Measurements from ENCODE around the gene REPS2. TPM values are rescaled to one million over a fixed set of nuclear protein-coding genes. Genes with fewer than 3 reads are reported as not detected.

Gene REPS2
- total RNA-seq (under 1 TPM; 0.11 to 0.49 TPM), polyA plus RNA-seq (0.02 TPM)

GRCh38 chrX:16946361-16946964 is at the start of gene REPS2:
TSS of gene REPS2 (plus strand) at chrX:16946658. CDS start at chrX:16946862, 204 bp downstream.
- H3K36me3 Mint-ChIP-seq = peaks cover 0 to 2% (median 0%) of the 10 kb centered on the region in 3 donors
- ChIA-PET POLR2A (interaction anchor here (0.6 to 0.7 kb wide), 3 partner anchors 20 to 302 kb away, joined by 3 to 6 read pairs (median 4); no protein-coding TSS in a partner anchor), CTCF (no interaction called here)

DNA sequence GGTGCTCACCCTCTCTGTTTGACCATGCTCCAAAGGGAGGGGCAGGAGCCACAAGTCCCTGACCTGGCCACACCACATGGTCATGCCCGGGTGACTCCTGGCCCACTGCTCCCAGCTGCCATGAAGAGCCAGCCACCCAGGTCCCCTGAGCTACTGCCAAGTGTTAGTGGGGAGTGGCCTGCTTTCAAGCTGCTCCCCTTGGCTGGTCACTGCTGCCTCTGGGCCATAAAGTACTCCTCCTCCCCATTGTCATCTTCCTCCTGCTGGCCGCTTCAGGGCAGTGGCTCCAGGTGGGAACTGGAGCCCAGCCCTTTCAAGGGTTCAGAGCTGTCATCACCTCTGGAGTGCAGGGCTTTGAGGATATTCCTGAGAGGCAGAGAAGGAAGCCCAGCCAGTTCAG is 49.0 kb upstream of the REPS2 start:
- Mint-ChIP-seq H3K9me3 (no peaks in the 10 kb centered on the region), H3K4me3 (no peak overlapping the region), H3K27me3 (peaks cover 13 to 29% of the 10 kb centered on the region in 2 donors), H3K27ac (no peak overlapping the region), H3K36me3 (no peaks in the 10 kb centered on the region), H3K4me1 (peaks cover 5 to 8% (median 6%) of the 10 kb centered on the region in 3 donors)
- POLR2A ChIA-PET = no interaction called here
- no peaks in the 10 kb centered on the region for H3K9me3 ChIP-seq (ENCODE audit: low read length)
- no peaks in the 10 kb centered on the region for H3K36me3 ChIP-seq (ENCODE audit: insufficient read depth, low read length)
- CTCF ChIA-PET = no interaction called here
- no peaks in the 10 kb centered on the region for H3K27me3 ChIP-seq (ENCODE audit: insufficient read depth, low read length, poor library complexity, severe bottlenecking)
- H3K4me1 ChIP-seq (ENCODE audit: insufficient read depth, low read length) = no peaks in the 10 kb centered on the region
- H3K27ac ChIP-seq (ENCODE audit: low read depth, low read length) = no peak overlapping the region
- DNase-seq = no peak
- H3K4me3 ChIP-seq (ENCODE audit: low read length) = no peak overlapping the region

More at GRCh38 chrX:16946361-16946964, at the start of gene REPS2:
- peak within 1 kb of the TSS; percentile 81 to 91 (median 85) for H3K4me3 Mint-ChIP-seq
- peak; percentile 62 to 83 (median 65) for DNase-seq
- peak within 1 kb of the TSS in 7 of 8 donors; percentile 39 to 92 (median 50) for H3K27ac Mint-ChIP-seq
- H3K9me3 Mint-ChIP-seq = peaks cover 0 to 3% (median 2%) of the 10 kb centered on the region in 5 donors
- H3K4me3 ChIP-seq (ENCODE audit: low read length) = peak within 1 kb of the TSS; percentile 22
- no peaks in the 10 kb centered on the region for H3K27me3 ChIP-seq (ENCODE audit: insufficient read depth, low read length, poor library complexity, severe bottlenecking)
- H3K9me3 ChIP-seq (ENCODE audit: low read length) = no peaks in the 10 kb centered on the region
- H3K36me3 ChIP-seq (ENCODE audit: insufficient read depth, low read length) = no peaks in the 10 kb centered on the region
- H3K4me1 ChIP-seq (ENCODE audit: insufficient read depth, low read length) = peaks cover 8% of the 10 kb centered on the region
- H3K27me3 Mint-ChIP-seq = peaks cover 0 to 20% of the 10 kb centered on the region in 2 donors
- peaks cover 3 to 8% (median 6%) of the 10 kb centered on the region in 3 donors for H3K4me1 Mint-ChIP-seq
- no peak within 1 kb of the TSS for H3K27ac ChIP-seq (ENCODE audit: low read depth, low read length)

DNA sequence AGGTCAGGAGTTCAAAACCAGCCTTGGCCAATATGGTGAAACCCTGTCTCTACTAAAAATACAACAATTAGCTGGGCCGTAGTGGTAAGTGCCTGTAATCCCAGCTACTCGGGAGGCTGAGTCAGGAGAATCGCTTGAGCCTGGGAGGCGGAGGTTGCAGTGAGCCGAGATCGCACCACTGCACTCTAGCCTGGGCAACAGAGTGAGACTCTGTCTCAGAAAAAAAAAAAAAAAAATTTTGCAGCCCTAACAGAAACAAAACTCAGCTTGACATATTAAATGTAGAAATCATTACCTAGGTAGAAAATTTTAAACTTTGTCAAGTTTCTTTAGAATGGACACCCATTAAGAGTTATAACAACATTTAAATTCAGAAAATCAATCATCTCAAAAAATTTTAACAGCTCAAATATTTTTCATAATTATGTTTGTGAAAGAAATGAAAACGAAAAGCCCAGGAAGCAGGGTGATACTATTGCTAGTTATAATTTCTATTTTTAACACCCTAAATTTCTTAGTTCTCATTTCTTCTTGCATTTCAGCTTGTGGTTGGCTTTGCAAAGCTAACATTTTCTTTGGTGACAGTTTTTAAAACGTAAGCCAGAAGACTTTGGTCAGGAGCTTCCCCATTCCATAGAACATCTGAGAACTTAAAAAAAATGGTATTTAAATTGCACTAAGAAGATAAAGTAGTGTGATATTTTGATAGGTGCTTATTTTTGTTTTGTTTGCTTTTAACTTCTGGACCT is 43.0 kb upstream of the REPS2 start:
- POLR2A ChIA-PET = no interaction called here
- Histone ChIP-seq H3K4me1 (ENCODE audit: insufficient read depth, low read length) (no peaks in the 10 kb centered on the region), H3K4me3 (ENCODE audit: low read length) (no peak overlapping the region), H3K27ac (ENCODE audit: low read depth, low read length) (no peak overlapping the region), H3K27me3 (ENCODE audit: insufficient read depth, low read length, poor library complexity, severe bottlenecking) (no peaks in the 10 kb centered on the region), H3K36me3 (ENCODE audit: insufficient read depth, low read length) (no peaks in the 10 kb centered on the region), H3K9me3 (ENCODE audit: low read length) (no peaks in the 10 kb centered on the region)
- DNase-seq = no peak
- CTCF ChIA-PET = interaction anchor here (1.6 kb wide), 1 partner anchor 11 kb away, joined by 3 read pairs; no protein-coding TSS in a partner anchor
- H3K27me3 Mint-ChIP-seq = peaks cover 16 to 20% of the 10 kb centered on the region in 2 donors
- no peak overlapping the region for H3K4me3 Mint-ChIP-seq
- H3K27ac Mint-ChIP-seq = no peak overlapping the region
- no peaks in the 10 kb centered on the region for H3K4me1 Mint-ChIP-seq
- H3K36me3 Mint-ChIP-seq = peaks cover 0 to 3% (median 0%) of the 10 kb centered on the region in 3 donors
- H3K9me3 Mint-ChIP-seq = peaks cover 0 to 2% (median 0%) of the 10 kb centered on the region in 5 donors

- no peak overlapping the region for H3K4me3 ChIP-seq (ENCODE audit: low read length)
- H3K27me3 Mint-ChIP-seq = peaks cover 3 to 11% of the 10 kb centered on the region in 2 donors
- CTCF ChIA-PET = no interaction called here
Observed at GRCh38 chrX:16910376-16910775, 36.1 kb upstream of the REPS2 start.

GRCh38 chrX:16914058-16914457 is 32.4 kb upstream of the REPS2 start:
- ChIA-PET CTCF (no interaction called here), POLR2A (no interaction called here)
- peaks cover 0 to 3% (median 2%) of the 10 kb centered on the region in 3 donors for H3K36me3 Mint-ChIP-seq

More at GRCh38 chrX:16910376-16910775, 36.1 kb upstream of the REPS2 start:
- Mint-ChIP-seq H3K36me3 (no peaks in the 10 kb centered on the region), H3K4me1 (no peaks in the 10 kb centered on the region), H3K27ac (no peak overlapping the region), H3K4me3 (no peak overlapping the region), H3K9me3 (peaks cover 0 to 3% (median 0%) of the 10 kb centered on the region in 5 donors)
- Histone ChIP-seq H3K27ac (ENCODE audit: low read depth, low read length) (no peak overlapping the region), H3K27me3 (ENCODE audit: insufficient read depth, low read length, poor library complexity, severe bottlenecking) (no peaks in the 10 kb centered on the region), H3K36me3 (ENCODE audit: insufficient read depth, low read length) (no peaks in the 10 kb centered on the region), H3K9me3 (ENCODE audit: low read length) (no peaks in the 10 kb centered on the region), H3K4me1 (ENCODE audit: insufficient read depth, low read length) (no peaks in the 10 kb centered on the region)
- POLR2A ChIA-PET = no interaction called here
- DNase-seq = no peak

DNA sequence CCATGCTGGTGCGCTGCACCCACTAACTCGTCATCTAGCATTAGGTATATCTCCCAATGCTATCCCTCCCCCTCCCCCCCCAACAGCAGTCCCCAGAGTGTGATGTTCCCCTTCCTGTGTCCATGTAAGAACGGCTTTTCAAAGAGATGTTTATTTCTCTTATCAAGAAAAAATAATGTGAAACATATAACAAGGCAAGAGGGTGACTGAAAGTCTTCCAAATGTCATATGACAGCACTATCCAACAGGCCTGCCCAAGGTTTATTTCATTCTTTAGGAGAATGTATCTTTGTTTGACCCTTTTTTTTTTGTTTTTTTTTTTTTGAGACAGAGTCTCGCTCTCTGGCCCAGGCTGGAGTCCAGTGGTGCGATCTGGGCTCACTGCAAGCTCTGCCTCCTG is 29.9 kb upstream of the REPS2 start:
- Mint-ChIP-seq H3K27me3 (peaks cover 4 to 18% of the 10 kb centered on the region in 2 donors), H3K9me3 (no peaks in the 10 kb centered on the region), H3K4me1 (no peaks in the 10 kb centered on the region), H3K27ac (no peak overlapping the region), H3K36me3 (peaks cover 0 to 3% (median 2%) of the 10 kb centered on the region in 3 donors), H3K4me3 (no peak overlapping the region)
- no peak for DNase-seq
- Histone ChIP-seq H3K36me3 (ENCODE audit: insufficient read depth, low read length) (no peaks in the 10 kb centered on the region), H3K4me3 (ENCODE audit: low read length) (no peak overlapping the region), H3K27me3 (ENCODE audit: insufficient read depth, low read length, poor library complexity, severe bottlenecking) (no peaks in the 10 kb centered on the region), H3K27ac (ENCODE audit: low read depth, low read length) (no peak overlapping the region), H3K9me3 (ENCODE audit: low read length) (no peaks in the 10 kb centered on the region), H3K4me1 (ENCODE audit: insufficient read depth, low read length) (no peaks in the 10 kb centered on the region)
- CTCF ChIA-PET = no interaction called here
- POLR2A ChIA-PET = no interaction called here

More at GRCh38 chrX:16914058-16914457, 32.4 kb upstream of the REPS2 start:
- Mint-ChIP-seq H3K9me3 (no peaks in the 10 kb centered on the region), H3K4me3 (no peak overlapping the region), H3K4me1 (no peaks in the 10 kb centered on the region), H3K27ac (no peak overlapping the region), H3K27me3 (peaks cover 0 to 19% of the 10 kb centered on the region in 2 donors)
- Histone ChIP-seq H3K36me3 (ENCODE audit: insufficient read depth, low read length) (no peaks in the 10 kb centered on the region), H3K27ac (ENCODE audit: low read depth, low read length) (no peak overlapping the region), H3K4me1 (ENCODE audit: insufficient read depth, low read length) (no peaks in the 10 kb centered on the region), H3K4me3 (ENCODE audit: low read length) (no peak overlapping the region), H3K9me3 (ENCODE audit: low read length) (no peaks in the 10 kb centered on the region), H3K27me3 (ENCODE audit: insufficient read depth, low read length, poor library complexity, severe bottlenecking) (no peaks in the 10 kb centered on the region)
- no peak for DNase-seq

DNA sequence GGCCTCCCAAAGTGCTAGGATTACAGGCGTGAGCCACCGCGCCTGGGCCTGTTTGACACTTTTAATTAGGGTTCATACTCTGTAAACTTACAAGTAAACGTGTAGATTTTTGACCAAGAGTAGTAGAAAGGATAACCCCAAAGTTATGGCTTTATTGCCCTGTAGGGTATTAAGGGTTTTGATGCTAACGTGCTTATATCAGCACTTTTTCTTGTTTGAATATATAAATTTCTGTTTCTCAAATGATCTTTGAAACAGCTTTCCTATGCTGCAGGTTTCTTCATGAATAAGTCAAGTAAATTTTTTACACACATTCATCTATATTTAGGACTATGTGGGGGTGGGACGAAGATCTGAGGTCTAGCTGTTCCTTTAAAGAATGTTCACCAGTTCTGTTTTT is 29.3 kb upstream of the REPS2 start:
- Histone ChIP-seq H3K9me3 (ENCODE audit: low read length) (no peaks in the 10 kb centered on the region), H3K27ac (ENCODE audit: low read depth, low read length) (no peak overlapping the region), H3K36me3 (ENCODE audit: insufficient read depth, low read length) (no peaks in the 10 kb centered on the region), H3K4me1 (ENCODE audit: insufficient read depth, low read length) (no peaks in the 10 kb centered on the region), H3K4me3 (ENCODE audit: low read length) (no peak overlapping the region), H3K27me3 (ENCODE audit: insufficient read depth, low read length, poor library complexity, severe bottlenecking) (no peaks in the 10 kb centered on the region)
- no peaks in the 10 kb centered on the region for H3K9me3 Mint-ChIP-seq
- no peak for DNase-seq
- peaks cover 4 to 17% of the 10 kb centered on the region in 2 donors for H3K27me3 Mint-ChIP-seq
- H3K4me3 Mint-ChIP-seq = no peak overlapping the region
- ChIA-PET POLR2A (no interaction called here), CTCF (no interaction called here)
- H3K4me1 Mint-ChIP-seq = no peaks in the 10 kb centered on the region
- peaks cover 0 to 3% (median 2%) of the 10 kb centered on the region in 3 donors for H3K36me3 Mint-ChIP-seq
- peak overlapping the region in 1 of 8 donors; percentile 48 for H3K27ac Mint-ChIP-seq

DNA sequence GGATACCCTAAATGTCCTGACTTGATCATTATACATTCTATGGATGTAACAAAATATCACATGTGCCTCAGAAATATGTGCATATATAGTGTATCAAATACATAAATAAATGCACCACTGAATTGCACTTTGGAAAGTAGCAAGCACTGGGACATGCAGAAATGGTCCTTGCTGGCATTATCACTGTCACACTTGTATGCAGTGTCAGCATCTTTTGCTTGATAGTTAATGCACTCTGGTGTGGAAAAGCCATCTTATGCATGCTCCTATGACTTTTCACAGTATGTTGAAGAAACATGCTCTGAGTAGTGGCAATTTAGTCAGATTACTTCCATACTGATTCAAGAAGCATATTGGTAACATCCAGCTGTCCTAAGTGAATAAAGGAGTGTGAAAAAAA is 27.5 kb upstream of the REPS2 start:
- no peak for DNase-seq
- CTCF ChIA-PET = no interaction called here
- H3K36me3 Mint-ChIP-seq = peaks cover 0 to 3% (median 2%) of the 10 kb centered on the region in 3 donors

More for the DNA sequence above, 27.5 kb upstream of the REPS2 start:
- Histone ChIP-seq H3K9me3 (ENCODE audit: low read length) (no peaks in the 10 kb centered on the region), H3K4me3 (ENCODE audit: low read length) (no peak overlapping the region), H3K4me1 (ENCODE audit: insufficient read depth, low read length) (no peaks in the 10 kb centered on the region), H3K36me3 (ENCODE audit: insufficient read depth, low read length) (no peaks in the 10 kb centered on the region), H3K27me3 (ENCODE audit: insufficient read depth, low read length, poor library complexity, severe bottlenecking) (no peaks in the 10 kb centered on the region), H3K27ac (ENCODE audit: low read depth, low read length) (no peak overlapping the region)
- POLR2A ChIA-PET = no interaction called here
- Mint-ChIP-seq H3K4me3 (no peak overlapping the region), H3K4me1 (no peaks in the 10 kb centered on the region), H3K27ac (no peak overlapping the region), H3K9me3 (no peaks in the 10 kb centered on the region), H3K27me3 (peaks cover 4 to 14% of the 10 kb centered on the region in 2 donors)

Data from CD8-positive, alpha-beta memory T cell (primary cell).